K562 (cell line): Measurements from ENCODE around the gene ADAMTS7. TPM values are rescaled to one million over a fixed set of nuclear protein-coding genes. Genes with fewer than 3 reads are reported as not detected.
"Not testable (repeated sequence)": the region's sequence is repeated elsewhere in the genome, so short reads cannot be mapped to it uniquely, and the experiment has no call there.

Source experiments
- ATAC-seq: fragments of 200-7000 bp; cut with Tn5 transposase; 3 replicates; pipeline ENCODE4 v1.9.1; 2020; ENCODE audit warnings: moderate library complexity
- BruUV-seq: library from RNA; stranded (reverse); fragments of 400-500 nt; replicated peaks from 2 replicates; lab custom pipeline; 2021; lab: Mats Ljungman, UMichigan
- CTCF ChIA-PET: fragments of 300-600 bp; formaldehyde crosslinking; extraction: SDS; loops from one replicate; lab custom pipeline; 2021; ENCODE audit warnings: low intra/inter-chr PET ratio; lab: Yijun Ruan, JAX
- POLR2A ChIA-PET: fragments of 300-600, 350-650 bp; sonication (Branson Sonifier 250); formaldehyde crosslinking; extraction: SDS; loops from one replicate; lab custom pipeline; 2021; ENCODE audit warnings: antibody characterized with exemption, inconsistent platforms; lab: Yijun Ruan, JAX
- DNase-seq, 4 experiments: peaks; one replicate each; pipeline versions ENCODE4 v3.0.0 to v3.0.0-alpha.2; 2011 to 2018; ENCODE audit warnings: low spot score in 3 of 4, mixed read lengths in 3 of 4; ENCODE audit errors: extremely low read depth in 1 of 4
- FAIRE-seq: peaks from 2 replicates; lab custom pipeline; 2011; peaks lifted over from hg19 to GRCh38; lab: Jason Lieb, UNC
- H2AFZ ChIP-seq: 2 replicates; pipeline ENCODE4 v1.6.0; 2011; ENCODE audit warnings: low read depth, low read length, control low read depth, inconsistent platforms
- H3K27ac ChIP-seq: fragments of 200-600 bp; 3 replicates; pipeline ENCODE4 v1.8.0; 2011; ENCODE audit warnings: low read depth, mild to moderate bottlenecking, control low read depth, inconsistent platforms, low read length, moderate library complexity, mixed read lengths; ENCODE audit errors: extremely low read depth
- H3K27me3 ChIP-seq, 2 experiments: fragments of 300-600 bp in 1 of 2; 2 replicates in 1 of 2; 3 replicates in 1 of 2; pipeline versions ENCODE4 v1.6.0 to v1.8.0; 2011; ENCODE audit warnings: inconsistent platforms in 2 of 2, low read length in 2 of 2, mild to moderate bottlenecking in 1 of 2, mixed read lengths in 1 of 2, moderate library complexity in 1 of 2; ENCODE audit not compliant: control insufficient read depth in 2 of 2, insufficient read depth in 2 of 2
- H3K36me3 ChIP-seq: fragments of 300-600 bp; 3 replicates; pipeline ENCODE4 v1.8.0; 2011; ENCODE audit warnings: mild to moderate bottlenecking, low read length, inconsistent platforms; ENCODE audit not compliant: control insufficient read depth, insufficient read depth
- H3K4me1 ChIP-seq, 2 experiments: fragments of 200-600 bp in 1 of 2; replicated peaks in 1 of 2; 2 replicates in 1 of 2; 3 replicates in 1 of 2; pipeline versions ENCODE4 v1.5.1 to v1.8.0; 2011; ENCODE audit warnings: inconsistent platforms in 2 of 2, low read length in 2 of 2, mild to moderate bottlenecking in 1 of 2, mixed read lengths in 1 of 2, moderate library complexity in 1 of 2; ENCODE audit not compliant: control insufficient read depth in 2 of 2, insufficient read depth in 2 of 2
- H3K4me2 ChIP-seq: 2 replicates; pipeline ENCODE4 v1.6.1; 2011; ENCODE audit warnings: low read length, control low read depth, inconsistent platforms, mixed read lengths; ENCODE audit not compliant: insufficient read depth
- H3K4me3 ChIP-seq: fragments of 200-600 bp; sonication (generic), shearing (Covaris generic); 2 replicates; pipeline ENCODE4 v1.5.1; 2016; ENCODE audit warnings: control low read depth, inconsistent platforms
- H3K79me2 ChIP-seq: fragments of 200-600 bp; 3 replicates; pipeline ENCODE4 v1.8.0; 2011; ENCODE audit warnings: low read length, inconsistent platforms; ENCODE audit not compliant: control insufficient read depth, insufficient read depth
- H3K9ac ChIP-seq, 2 experiments: 2 replicates each; pipeline versions ENCODE4 v1.6.0 to v1.6.1; 2011; ENCODE audit warnings: low read depth in 2 of 2, low read length in 2 of 2, control low read depth in 1 of 2, inconsistent platforms in 1 of 2, mild to moderate bottlenecking in 1 of 2, mixed read lengths in 1 of 2; ENCODE audit not compliant: insufficient read depth in 1 of 2
- H3K9me1 ChIP-seq: one replicate; pipeline ENCODE4 v1.6.0; 2011; ENCODE audit warnings: inconsistent platforms, mild to moderate bottlenecking, low read length, moderate library complexity; ENCODE audit not compliant: control insufficient read depth, insufficient read depth
- H3K9me3 ChIP-seq: replicated peaks from 2 replicates; pipeline ENCODE4 v1.5.1; 2011; ENCODE audit warnings: low read depth, low read length, inconsistent platforms; ENCODE audit not compliant: control insufficient read depth, insufficient read depth
- H4K20me1 ChIP-seq: replicated peaks from 2 replicates; pipeline ENCODE4 v1.6.1; 2011; ENCODE audit warnings: low read length, inconsistent platforms, mixed read lengths; ENCODE audit not compliant: control insufficient read depth, insufficient read depth
- C11orf30 ChIP-seq: fragments of 450-650 bp; IDR thresholded peaks from 2 replicates; pipeline ENCODE4 v1.6.1; 2016; ENCODE audit warnings: low read depth, mild to moderate bottlenecking
- MAFF ChIP-seq: IDR thresholded peaks from 2 replicates; pipeline ENCODE4 v1.6.1; 2012; ENCODE audit warnings: low read length, improper control_type of control experiment
- MAFG ChIP-seq: fragments of 450-650 bp; conservative IDR thresholded peaks from 2 replicates; pipeline ENCODE4 v1.6.1; 2016; ENCODE audit warnings: missing genetic modification characterization, missing compliant biosample characterization
- MAFK ChIP-seq: IDR thresholded peaks from 2 replicates; pipeline ENCODE4 v1.6.1; 2011; ENCODE audit warnings: low read length, improper control_type of control experiment
- ZNF316 ChIP-seq: fragments of 450-650 bp; IDR thresholded peaks from 2 replicates; pipeline ENCODE4 v1.6.1; 2016
- WGBS: fragments of 100-300 bp; shearing (Covaris generic); methylation state at CpG from one replicate; pipeline ENCODE4 v1.1.6; 2016; ENCODE audit warnings: low coverage, mixed read lengths; ENCODE audit not compliant: insufficient coverage; ENCODE audit errors: missing lambda C conversion rate; 5-methylcytosine and 5-hydroxymethylcytosine counted together
- in situ Hi-C: fragments of 300-500 bp; cut with MboI; formaldehyde crosslinking; loops from 4 replicates; pipeline ENCODE4 v1.15.0; 2018; ENCODE audit warnings: inconsistent platforms, mixed read lengths
- intact Hi-C: fragments of 100-400 bp; cut with micrococcal nuclease; formaldehyde crosslinking; loops from 2 replicates; pipeline ENCODE4 v1.14.2; 2022
- polyA plus RNA-seq, 8 experiments: library from polyadenylated mRNA; depleted of rRNA in 4 of 8; stranded (reverse) in 5 of 8; unstranded in 3 of 8; fragments of >200 nt; fragmentation: Nextera tagmentation in 2 of 8; fragmentation: Illumina TruSeq in 1 of 8; extraction: Ambion mirVana in 2 of 8; extraction: Trizol in 1 of 8; gene quantifications; 2 replicates each; pipeline versions ENCODE4 v1.2.1 to v1.2.3, GENCODE V29; 2011 to 2014; ENCODE audit warnings: inconsistent platforms in 1 of 8, missing spikeins in 1 of 8
- total RNA-seq, 7 experiments: library from RNA; depleted of rRNA in 6 of 7; stranded (reverse); fragments of >200 nt in 6 of 7; fragmentation: Illumina TruSeq in 2 of 7; extraction: Trizol in 2 of 7; gene quantifications; 2 replicates each; pipeline versions ENCODE4 v1.2.1 to v1.2.3, GENCODE V29; 2011 to 2021; ENCODE audit warnings: low replicate concordance in 1 of 7

Gene ADAMTS7
- total and polyA plus RNA-seq, 9 of the 15 experiments (the other 6 are each of a cell fraction or from before 2014, with no cell fraction given), result 0.05 to 0.07 TPM; not detected in 7

- H3K36me3 ChIP-seq, H3K9me3 ChIP-seq, CTCF ChIA-PET, DNase-seq, H3K79me2 ChIP-seq, H3K9me1 ChIP-seq, H3K27ac ChIP-seq, H4K20me1 ChIP-seq, H3K9ac ChIP-seq, H2AFZ ChIP-seq, H3K4me3 ChIP-seq, H3K4me2 ChIP-seq, BruUV-seq, intact Hi-C loops, POLR2A ChIA-PET: not testable (repeated sequence)
- Histone ChIP-seq H3K4me1 (peaks cover 0 to 18% of the 10 kb centered on the region in 2 experiments; a peak in 2 of 5 replicates), H3K27me3 (peaks cover 5 to 18% of the 10 kb centered on the region in 2 experiments; a peak in 4 of 5 replicates)
- FAIRE-seq (peak; percentile 51), ATAC-seq (peak; percentile 30)
- WGBS, result 7% methylated on average over 16 of the region's 25 CpGs
- TF ChIP-seq MAFF (peak; percentile 61), MAFK (peak; percentile 68), MAFG (tag) (peak; percentile 85), ZNF316 (peak; percentile 90), C11orf30 (peak; percentile 89)
- in situ Hi-C loops, result loop anchor here (5.0 kb wide), 1 partner anchor 799 kb away; no protein-coding TSS in a partner anchor
Measured at GRCh38 chr15:78776046-78776925, 35.0 kb downstream of the ADAMTS7 start.
